BLaER1 (cell line): ENCODE results near the gene LMO2.

Experiments used
- H3K27ac ChIP-seq: shearing (Covaris generic); formaldehyde crosslinking; 2 replicates; pipeline ENCODE4 v1.8.1; 2022
- H3K27me3 ChIP-seq: shearing (Covaris generic); formaldehyde crosslinking; 2 replicates; pipeline ENCODE4 v1.8.1; 2022
- H3K36me3 ChIP-seq: shearing (Covaris generic); formaldehyde crosslinking; 2 replicates; pipeline ENCODE4 v1.8.1; 2022
- H3K4me1 ChIP-seq: shearing (Covaris generic); formaldehyde crosslinking; 2 replicates; pipeline ENCODE4 v1.8.1; 2022
- H3K4me2 ChIP-seq: shearing (Covaris generic); formaldehyde crosslinking; 2 replicates; pipeline ENCODE4 v1.8.1; 2022
- H3K4me3 ChIP-seq: shearing (Covaris generic); formaldehyde crosslinking; 2 replicates; pipeline ENCODE4 v1.8.1; 2022
- H3K9ac ChIP-seq: shearing (Covaris generic); formaldehyde crosslinking; 2 replicates; pipeline ENCODE4 v1.8.1; 2022
- H3K9me3 ChIP-seq: shearing (Covaris generic); formaldehyde crosslinking; 2 replicates; pipeline ENCODE4 v1.8.1; 2022
- H4K20me1 ChIP-seq: shearing (Covaris generic); formaldehyde crosslinking; 2 replicates; pipeline ENCODE4 v1.8.1; 2022
- Cebpa-rat ChIP-seq: shearing (Covaris generic); IDR thresholded peaks from 2 replicates; pipeline ENCODE4 v1.8.1; 2022

The LMO2 gene

GRCh38 chr11:33867561-33867960 lies 24.3 kb downstream of the LMO2 start:
- Histone ChIP-seq H3K4me3 (peak overlapping the region; percentile 77), H3K9ac (no peak overlapping the region), H3K4me1 (peaks cover 44% of the 10 kb centered on the region), H3K4me2 (peak overlapping the region; percentile 98), H3K27me3 (peaks cover 20% of the 10 kb centered on the region), H3K36me3 (peaks cover 24% of the 10 kb centered on the region), H3K27ac (no peak overlapping the region), H3K9me3 (no peaks in the 10 kb centered on the region), H4K20me1 (peaks cover 54% of the 10 kb centered on the region)
- TF ChIP-seq Cebpa-rat: no peak

GRCh38 chr11:33866936-33867335 lies 24.9 kb downstream of the LMO2 start:
- no peak overlapping the region for H3K4me3 ChIP-seq
- no peaks in the 10 kb centered on the region for H3K9me3 ChIP-seq
- H4K20me1 ChIP-seq: peaks cover 54% of the 10 kb centered on the region
- H3K36me3 ChIP-seq: peaks cover 30% of the 10 kb centered on the region
- peaks cover 19% of the 10 kb centered on the region for H3K27me3 ChIP-seq
- peak overlapping the region; percentile 98 for H3K4me2 ChIP-seq
- peaks cover 42% of the 10 kb centered on the region for H3K4me1 ChIP-seq
- no peak overlapping the region for H3K27ac ChIP-seq
- no peak overlapping the region for H3K9ac ChIP-seq
- TF ChIP-seq Cebpa-rat: no peak

GRCh38 chr11:33864479-33864878 lies 27.4 kb downstream of the LMO2 start:
- Histone ChIP-seq H3K36me3 (peaks cover 50% of the 10 kb centered on the region), H3K4me1 (peaks cover 51% of the 10 kb centered on the region), H3K27me3 (peaks cover 19% of the 10 kb centered on the region), H3K9me3 (no peaks in the 10 kb centered on the region), H4K20me1 (peaks cover 54% of the 10 kb centered on the region), H3K27ac (no peak overlapping the region), H3K4me2 (no peak overlapping the region), H3K4me3 (no peak overlapping the region), H3K9ac (no peak overlapping the region)
- no peak for TF ChIP-seq Cebpa-rat

- no peak overlapping the region for H3K4me2 ChIP-seq
- TF ChIP-seq Cebpa-rat: no peak
- H3K27me3 ChIP-seq: peaks cover 13% of the 10 kb centered on the region
- H4K20me1 ChIP-seq: peaks cover 54% of the 10 kb centered on the region
- H3K4me3 ChIP-seq: no peak overlapping the region
- H3K9ac ChIP-seq: no peak overlapping the region
- H3K36me3 ChIP-seq: peaks cover 58% of the 10 kb centered on the region
- peaks cover 50% of the 10 kb centered on the region for H3K4me1 ChIP-seq
- no peaks in the 10 kb centered on the region for H3K9me3 ChIP-seq
- no peak overlapping the region for H3K27ac ChIP-seq
Measured at GRCh38 chr11:33863418-33864172, 28.3 kb downstream of the LMO2 start.

GRCh38 chr11:33861941-33862589 lies 29.8 kb downstream of the LMO2 start:
- Histone ChIP-seq H3K4me2 (peak overlapping the region; percentile 77), H3K36me3 (peaks cover 59% of the 10 kb centered on the region), H3K9ac (no peak overlapping the region), H3K9me3 (no peaks in the 10 kb centered on the region), H3K4me3 (no peak overlapping the region), H3K4me1 (peaks cover 47% of the 10 kb centered on the region), H3K27me3 (no peaks in the 10 kb centered on the region), H4K20me1 (peaks cover 39% of the 10 kb centered on the region), H3K27ac (no peak overlapping the region; the same call in 1 of the 2 replicates)
- no peak for TF ChIP-seq Cebpa-rat

- Histone ChIP-seq H3K36me3 (peaks cover 61% of the 10 kb centered on the region), H3K27me3 (no peaks in the 10 kb centered on the region), H3K4me1 (peaks cover 44% of the 10 kb centered on the region), H3K27ac (peak overlapping the region; percentile 35; the same call in 1 of the 2 replicates), H3K4me2 (peak overlapping the region; percentile 77), H3K4me3 (no peak overlapping the region), H3K9ac (no peak overlapping the region), H3K9me3 (no peaks in the 10 kb centered on the region), H4K20me1 (peaks cover 32% of the 10 kb centered on the region)
- TF ChIP-seq Cebpa-rat: no peak
Measured at GRCh38 chr11:33861386-33861785, 30.5 kb downstream of the LMO2 start.

- peaks cover 44% of the 10 kb centered on the region for H3K4me1 ChIP-seq
- H3K9ac ChIP-seq: no peak overlapping the region
- no peaks in the 10 kb centered on the region for H3K9me3 ChIP-seq
- no peaks in the 10 kb centered on the region for H3K27me3 ChIP-seq
- H3K4me2 ChIP-seq: peak overlapping the region; percentile 77
- TF ChIP-seq Cebpa-rat: no peak
- H3K27ac ChIP-seq: peak overlapping the region; percentile 35; the same call in 1 of the 2 replicates
- H3K4me3 ChIP-seq: no peak overlapping the region
- peaks cover 27% of the 10 kb centered on the region for H4K20me1 ChIP-seq
- H3K36me3 ChIP-seq: peaks cover 63% of the 10 kb centered on the region
Measured at GRCh38 chr11:33860926-33861325, 30.9 kb downstream of the LMO2 start.

- peaks cover 11% of the 10 kb centered on the region for H4K20me1 ChIP-seq
Measured at GRCh38 chr11:33859306-33859705, 32.6 kb downstream of the LMO2 start.

GRCh38 chr11:33857933-33858371 lies 33.9 kb downstream of the LMO2 start:
- H3K4me2 ChIP-seq: no peak overlapping the region
- H3K4me3 ChIP-seq: no peak overlapping the region
- peaks cover 44% of the 10 kb centered on the region for H3K4me1 ChIP-seq
- H4K20me1 ChIP-seq: no peaks in the 10 kb centered on the region; the same call in 1 of the 2 replicates
- H3K36me3 ChIP-seq: peaks cover 46% of the 10 kb centered on the region
- no peaks in the 10 kb centered on the region for H3K27me3 ChIP-seq
- no peak overlapping the region for H3K9ac ChIP-seq
- H3K9me3 ChIP-seq: no peaks in the 10 kb centered on the region
- TF ChIP-seq Cebpa-rat: no peak
- no peak overlapping the region for H3K27ac ChIP-seq

More at GRCh38 chr11:33859306-33859705, 32.6 kb downstream of the LMO2 start:
- Histone ChIP-seq H3K4me2 (no peak overlapping the region), H3K36me3 (peaks cover 59% of the 10 kb centered on the region), H3K9me3 (no peaks in the 10 kb centered on the region), H3K4me1 (peaks cover 44% of the 10 kb centered on the region), H3K4me3 (no peak overlapping the region), H3K9ac (no peak overlapping the region), H3K27ac (no peak overlapping the region), H3K27me3 (no peaks in the 10 kb centered on the region)
- no peak for TF ChIP-seq Cebpa-rat

GRCh38 chr11:33855500-33855899 lies 36.4 kb downstream of the LMO2 start:
- Histone ChIP-seq H3K9ac (no peak overlapping the region), H3K27me3 (no peaks in the 10 kb centered on the region), H3K27ac (no peak overlapping the region), H4K20me1 (no peaks in the 10 kb centered on the region; the same call in 1 of the 2 replicates), H3K4me1 (peaks cover 25% of the 10 kb centered on the region), H3K4me3 (no peak overlapping the region), H3K9me3 (no peaks in the 10 kb centered on the region), H3K4me2 (no peak overlapping the region), H3K36me3 (peaks cover 32% of the 10 kb centered on the region)
- TF ChIP-seq Cebpa-rat: no peak
